ENCODE data around the gene PARP15.

DNA sequence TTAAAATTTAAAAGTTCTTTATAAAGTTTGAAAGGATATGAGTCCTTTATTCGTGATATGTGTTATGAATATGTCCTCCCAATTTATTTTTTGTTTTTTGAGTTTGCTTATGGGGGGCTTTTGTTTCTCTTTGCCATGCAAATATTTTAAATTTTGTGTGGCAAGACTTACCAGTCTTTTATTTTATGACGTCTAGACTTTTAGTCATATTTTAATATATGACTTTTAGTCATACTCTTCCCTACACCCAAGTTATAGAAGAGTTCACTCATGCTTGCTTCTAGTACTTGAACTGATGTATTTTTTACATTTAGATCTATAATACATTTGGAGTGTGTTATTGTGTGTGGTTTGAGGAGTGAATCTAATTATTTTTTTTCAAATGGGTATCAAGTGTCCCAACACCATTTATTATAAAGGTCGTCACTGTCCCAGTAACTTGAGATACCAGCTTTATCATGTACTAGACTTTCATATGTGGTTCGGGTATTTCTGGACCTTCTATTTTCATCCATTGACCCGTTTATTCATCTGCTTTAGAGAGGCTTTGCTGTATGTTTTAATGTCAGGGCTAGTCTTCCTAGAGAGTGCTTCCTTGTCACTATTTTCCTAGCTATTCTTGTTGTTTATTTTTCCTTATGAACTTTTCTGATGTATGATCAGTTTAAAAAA is 755 bp downstream of the PARP15 start:
- TF ChIP-seq, protein P1, sequence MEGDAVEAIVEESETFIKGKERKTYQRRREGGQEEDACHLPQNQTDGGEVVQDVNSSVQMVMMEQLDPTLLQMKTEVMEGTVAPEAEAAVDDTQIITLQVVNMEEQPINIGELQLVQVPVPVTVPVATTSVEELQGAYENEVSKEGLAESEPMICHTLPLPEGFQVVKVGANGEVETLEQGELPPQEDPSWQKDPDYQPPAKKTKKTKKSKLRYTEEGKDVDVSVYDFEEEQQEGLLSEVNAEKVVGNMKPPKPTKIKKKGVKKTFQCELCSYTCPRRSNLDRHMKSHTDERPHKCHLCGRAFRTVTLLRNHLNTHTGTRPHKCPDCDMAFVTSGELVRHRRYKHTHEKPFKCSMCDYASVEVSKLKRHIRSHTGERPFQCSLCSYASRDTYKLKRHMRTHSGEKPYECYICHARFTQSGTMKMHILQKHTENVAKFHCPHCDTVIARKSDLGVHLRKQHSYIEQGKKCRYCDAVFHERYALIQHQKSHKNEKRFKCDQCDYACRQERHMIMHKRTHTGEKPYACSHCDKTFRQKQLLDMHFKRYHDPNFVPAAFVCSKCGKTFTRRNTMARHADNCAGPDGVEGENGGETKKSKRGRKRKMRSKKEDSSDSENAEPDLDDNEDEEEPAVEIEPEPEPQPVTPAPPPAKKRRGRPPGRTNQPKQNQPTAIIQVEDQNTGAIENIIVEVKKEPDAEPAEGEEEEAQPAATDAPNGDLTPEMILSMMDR (IDR thresholded peaks at IDR 0.05; ENCODE audit: borderline replicate concordance, extremely low read depth, low read length, poor library complexity, severe bottlenecking): no peak
- no peak for TF ChIP-seq EZH2 (IDR thresholded peaks at IDR 0.05; ENCODE audit: borderline replicate concordance, low read depth, low read length, severe bottlenecking)

Measured in DND-41 (cell line).